Karpas-422 (cell line): Measurements from ENCODE around the gene RHEB. TPM values are rescaled to one million over a fixed set of nuclear protein-coding genes. Genes with fewer than 3 reads are reported as not detected.

Experiments used
- DNase-seq: peaks from one replicate; pipeline ENCODE4 v3.0.0-alpha.2; 2015
- H2AFZ ChIP-seq: fragments of 200-600 bp; sonication (generic); 2 replicates; pipeline ENCODE4 v1.6.1; 2014; ENCODE audit warnings: antibody characterized with exemption, low read length, mixed read lengths
- H3K27ac ChIP-seq: fragments of 200-600 bp; sonication (generic); 2 replicates; pipeline ENCODE4 v1.5.1; 2014; ENCODE audit warnings: mild to moderate bottlenecking, low read length, moderate library complexity
- H3K27me3 ChIP-seq: fragments of 200-600 bp; sonication (generic); 2 replicates; pipeline ENCODE4 v1.6.1; 2014; ENCODE audit warnings: low read length, mixed read lengths
- H3K36me3 ChIP-seq: fragments of 200-600 bp; sonication (generic); 2 replicates; pipeline ENCODE4 v1.6.1; 2014; ENCODE audit warnings: low read length, mixed read lengths; ENCODE audit not compliant: insufficient read depth
- H3K4me1 ChIP-seq: fragments of 200-600 bp; sonication (generic); 2 replicates; pipeline ENCODE4 v1.6.1; 2014; ENCODE audit warnings: mild to moderate bottlenecking, low read length, mixed read lengths
- H3K4me2 ChIP-seq: fragments of 200-600 bp; sonication (generic); 2 replicates; pipeline ENCODE4 v1.6.1; 2014; ENCODE audit warnings: low read length, low read depth, mild to moderate bottlenecking; ENCODE audit not compliant: poor library complexity, severe bottlenecking
- H3K4me3 ChIP-seq: fragments of 200-600 bp; sonication (generic); 2 replicates; pipeline ENCODE4 v1.5.1; 2014; ENCODE audit warnings: mild to moderate bottlenecking, antibody characterized with exemption, low read length, mixed read lengths
- H3K79me2 ChIP-seq: fragments of 200-600 bp; sonication (generic); 2 replicates; pipeline ENCODE4 v1.6.1; 2014; ENCODE audit warnings: mild to moderate bottlenecking, low read length, mixed read lengths
- H3K9ac ChIP-seq: fragments of 200-600 bp; sonication (generic); 2 replicates; pipeline ENCODE4 v1.6.0; 2014; ENCODE audit warnings: low read length
- H3K9me2 ChIP-seq: fragments of 200-600 bp; sonication (generic), shearing (Covaris generic); replicated peaks from 2 replicates; pipeline ENCODE4 v1.6.0; 2014; ENCODE audit warnings: mild to moderate bottlenecking, low read length, moderate library complexity; ENCODE audit not compliant: insufficient read depth
- H3K9me3 ChIP-seq: fragments of 300-700, 200-600 bp; sonication (generic); 2 replicates; pipeline ENCODE4 v1.6.1; 2014; ENCODE audit warnings: low read length, mixed read lengths
- H4K20me1 ChIP-seq: fragments of 200-600 bp; sonication (generic); 2 replicates; pipeline ENCODE4 v1.6.1; 2014; ENCODE audit warnings: mild to moderate bottlenecking, antibody characterized with exemption, low read length, low read depth; ENCODE audit not compliant: insufficient read depth
- total RNA-seq: library from RNA; depleted of rRNA; stranded (reverse); fragments of >200 nt; shearing (Covaris generic); gene quantifications from 2 replicates; pipeline ENCODE4 v1.2.3, GENCODE V29; 2014; ENCODE audit warnings: low replicate concordance; rRNA removed

The RHEB gene
- 45.6 and 47.5 TPM in 2 replicates for total RNA-seq

- H3K27ac ChIP-seq = peak within 1 kb of the TSS; percentile 81
- H3K4me3 ChIP-seq = peak within 1 kb of the TSS; percentile 99
- H3K9ac ChIP-seq = peak within 1 kb of the TSS; percentile 93
- peak within 1 kb of the TSS; percentile 65; the same call in 1 of the 2 replicates for H2AFZ ChIP-seq
- peaks cover 41% of the 10 kb centered on the region for H3K79me2 ChIP-seq
- H3K4me1 ChIP-seq = peaks cover 14% of the 10 kb centered on the region
- no peaks in the 10 kb centered on the region for H3K27me3 ChIP-seq
- H3K36me3 ChIP-seq = peaks cover 14% of the 10 kb centered on the region
- H3K9me3 ChIP-seq = no peaks in the 10 kb centered on the region; the same call in 1 of the 2 replicates
- peaks cover 36% of the 10 kb centered on the region for H4K20me1 ChIP-seq
- H3K9me2 ChIP-seq = no peaks in the 10 kb centered on the region
- H3K4me2 ChIP-seq = peak within 1 kb of the TSS; percentile 77
- DNase-seq = peak; percentile 99
Measured at GRCh38 chr7:151519765-151520418, at the start of gene RHEB. TSS of gene RHEB (minus strand) at chr7:151519895. CDS start at chr7:151519511, 384 bp downstream.

DNA sequence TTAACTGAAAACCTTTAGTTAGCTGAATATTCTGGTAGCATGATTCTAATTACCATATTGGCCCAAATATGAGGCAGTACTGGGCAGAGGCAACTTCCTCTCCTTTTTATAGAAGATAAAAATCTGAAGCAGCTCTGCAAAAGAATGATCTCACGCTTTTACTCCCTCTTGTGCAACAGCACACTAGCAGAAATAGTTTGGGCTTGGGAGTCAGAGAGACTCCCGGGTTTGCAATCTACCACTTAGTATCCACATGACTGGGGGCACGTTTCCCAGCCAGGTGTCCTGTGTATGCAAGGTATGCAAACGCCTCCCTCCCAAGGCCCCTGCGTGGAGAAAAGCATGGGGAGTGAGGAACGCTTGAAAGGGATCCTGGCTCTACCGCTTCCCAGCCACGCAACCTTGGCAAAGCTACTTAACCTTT, 47.2 kb upstream of the RHEB start:
- no peaks in the 10 kb centered on the region for H3K27me3 ChIP-seq
- peaks cover 3% of the 10 kb centered on the region; the same call in 1 of the 2 replicates for H3K4me1 ChIP-seq
- H4K20me1 ChIP-seq = no peaks in the 10 kb centered on the region
- DNase-seq = no peak
- no peak overlapping the region for H2AFZ ChIP-seq
- no peaks in the 10 kb centered on the region for H3K9me3 ChIP-seq
- H3K9me2 ChIP-seq = no peaks in the 10 kb centered on the region
- H3K4me3 ChIP-seq = no peak overlapping the region
- no peak overlapping the region for H3K4me2 ChIP-seq
- H3K79me2 ChIP-seq = no peaks in the 10 kb centered on the region
- H3K27ac ChIP-seq = no peak overlapping the region
- H3K36me3 ChIP-seq = no peaks in the 10 kb centered on the region
- no peak overlapping the region for H3K9ac ChIP-seq

GRCh38 chr7:151565541-151565940, 45.8 kb upstream of the RHEB start:
- Histone ChIP-seq H2AFZ (no peak overlapping the region), H3K36me3 (no peaks in the 10 kb centered on the region), H3K9ac (no peak overlapping the region), H3K4me2 (no peak overlapping the region), H3K9me2 (no peaks in the 10 kb centered on the region), H3K79me2 (no peaks in the 10 kb centered on the region), H3K9me3 (no peaks in the 10 kb centered on the region), H3K4me1 (peaks cover 3% of the 10 kb centered on the region; the same call in 1 of the 2 replicates), H3K4me3 (no peak overlapping the region), H3K27ac (no peak overlapping the region), H4K20me1 (no peaks in the 10 kb centered on the region), H3K27me3 (no peaks in the 10 kb centered on the region)
- DNase-seq = no peak

DNA sequence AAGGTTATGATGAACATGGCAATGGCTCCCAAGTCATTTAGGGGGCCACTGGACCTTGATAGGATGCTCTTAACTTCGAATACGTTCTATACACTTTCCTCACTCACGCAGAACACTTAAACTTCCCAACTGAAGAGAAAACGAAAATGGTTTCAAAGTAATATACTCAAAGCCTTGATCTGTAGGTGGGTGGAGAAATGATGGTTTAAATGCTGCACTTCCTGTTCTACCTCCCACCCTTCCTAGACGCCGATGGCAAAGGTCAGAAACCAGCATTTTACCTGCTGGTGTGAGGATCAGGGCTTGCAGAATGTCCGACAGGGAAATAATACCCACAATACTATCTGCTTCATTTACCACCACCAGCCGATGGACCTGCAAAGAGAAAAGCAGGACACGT, 40.5 kb upstream of the RHEB start:
- H3K4me3 ChIP-seq = no peak overlapping the region
- H3K9ac ChIP-seq = no peak overlapping the region
- no peak overlapping the region for H3K27ac ChIP-seq
- no peak overlapping the region for H2AFZ ChIP-seq
- H3K9me2 ChIP-seq = no peaks in the 10 kb centered on the region
- H3K4me2 ChIP-seq = no peak overlapping the region
- no peak for DNase-seq
- no peaks in the 10 kb centered on the region for H3K36me3 ChIP-seq
- no peaks in the 10 kb centered on the region for H4K20me1 ChIP-seq
- H3K79me2 ChIP-seq = no peaks in the 10 kb centered on the region
- no peaks in the 10 kb centered on the region for H3K9me3 ChIP-seq
- H3K27me3 ChIP-seq = no peaks in the 10 kb centered on the region
- H3K4me1 ChIP-seq = no peaks in the 10 kb centered on the region

GRCh38 chr7:151559557-151560183, 40.0 kb upstream of the RHEB start:
- Histone ChIP-seq H3K27ac (no peak overlapping the region), H3K79me2 (no peaks in the 10 kb centered on the region), H3K4me2 (no peak overlapping the region), H3K9me3 (no peaks in the 10 kb centered on the region), H3K27me3 (no peaks in the 10 kb centered on the region), H3K36me3 (no peaks in the 10 kb centered on the region), H3K9me2 (no peaks in the 10 kb centered on the region), H4K20me1 (no peaks in the 10 kb centered on the region), H3K4me1 (no peaks in the 10 kb centered on the region), H2AFZ (no peak overlapping the region), H3K9ac (no peak overlapping the region), H3K4me3 (no peak overlapping the region)
- DNase-seq = no peak

GRCh38 chr7:151558575-151558974, 38.9 kb upstream of the RHEB start:
- no peaks in the 10 kb centered on the region for H3K4me1 ChIP-seq
- no peaks in the 10 kb centered on the region for H3K9me3 ChIP-seq
- H4K20me1 ChIP-seq = no peaks in the 10 kb centered on the region
- no peaks in the 10 kb centered on the region for H3K9me2 ChIP-seq
- H3K27me3 ChIP-seq = no peaks in the 10 kb centered on the region
- H3K36me3 ChIP-seq = no peaks in the 10 kb centered on the region
- H3K9ac ChIP-seq = no peak overlapping the region
- no peak overlapping the region for H2AFZ ChIP-seq
- H3K79me2 ChIP-seq = no peaks in the 10 kb centered on the region
- H3K4me2 ChIP-seq = no peak overlapping the region
- DNase-seq = no peak
- no peak overlapping the region for H3K27ac ChIP-seq
- no peak overlapping the region for H3K4me3 ChIP-seq

- Histone ChIP-seq H4K20me1 (no peaks in the 10 kb centered on the region), H3K4me1 (no peaks in the 10 kb centered on the region), H3K4me2 (no peak overlapping the region), H3K9ac (no peak overlapping the region), H3K4me3 (no peak overlapping the region), H3K9me3 (no peaks in the 10 kb centered on the region), H3K27ac (no peak overlapping the region), H3K9me2 (no peaks in the 10 kb centered on the region), H3K79me2 (no peaks in the 10 kb centered on the region), H3K36me3 (no peaks in the 10 kb centered on the region), H2AFZ (no peak overlapping the region), H3K27me3 (no peaks in the 10 kb centered on the region)
- no peak for DNase-seq
Measured at GRCh38 chr7:151556592-151556991, 36.9 kb upstream of the RHEB start.

DNA sequence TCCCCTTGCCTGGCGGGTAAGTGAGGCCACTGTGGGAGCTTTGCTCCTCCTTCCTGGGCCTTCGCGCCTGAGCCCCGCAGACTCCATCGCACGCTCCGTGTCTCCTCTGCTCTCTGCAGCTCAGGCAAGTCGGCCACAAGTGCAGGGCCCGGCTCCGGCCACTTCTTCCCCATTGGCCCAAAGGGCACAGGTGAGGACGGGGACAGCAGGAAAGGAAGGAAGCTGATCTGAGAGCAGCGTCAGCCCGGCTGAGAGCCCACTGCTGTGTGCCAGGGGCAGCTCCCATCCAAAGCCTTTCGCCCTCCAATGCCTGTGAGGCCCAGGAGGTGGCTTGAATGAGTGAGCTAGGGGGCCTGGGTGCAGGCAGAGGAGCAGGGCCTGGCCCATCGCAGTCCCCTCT, 33.7 kb upstream of the RHEB start:
- Histone ChIP-seq H3K4me2 (no peak overlapping the region), H3K4me1 (no peaks in the 10 kb centered on the region), H3K36me3 (no peaks in the 10 kb centered on the region), H3K27ac (no peak overlapping the region), H3K4me3 (no peak overlapping the region), H3K9ac (no peak overlapping the region), H4K20me1 (no peaks in the 10 kb centered on the region), H3K9me2 (no peaks in the 10 kb centered on the region), H2AFZ (no peak overlapping the region), H3K79me2 (no peaks in the 10 kb centered on the region), H3K27me3 (no peaks in the 10 kb centered on the region), H3K9me3 (no peaks in the 10 kb centered on the region)
- no peak for DNase-seq
